ENCODE results near the gene MAGOH. TPM values are rescaled to one million over a fixed set of nuclear protein-coding genes. Genes with fewer than 3 reads are reported as not detected.

MAGOH gene
- total and polyA plus RNA-seq, 9 of the 15 experiments (the other 6 are each of a cell fraction or from before 2014, with no cell fraction given) = 102 to 342 (median 135) TPM

DNA sequence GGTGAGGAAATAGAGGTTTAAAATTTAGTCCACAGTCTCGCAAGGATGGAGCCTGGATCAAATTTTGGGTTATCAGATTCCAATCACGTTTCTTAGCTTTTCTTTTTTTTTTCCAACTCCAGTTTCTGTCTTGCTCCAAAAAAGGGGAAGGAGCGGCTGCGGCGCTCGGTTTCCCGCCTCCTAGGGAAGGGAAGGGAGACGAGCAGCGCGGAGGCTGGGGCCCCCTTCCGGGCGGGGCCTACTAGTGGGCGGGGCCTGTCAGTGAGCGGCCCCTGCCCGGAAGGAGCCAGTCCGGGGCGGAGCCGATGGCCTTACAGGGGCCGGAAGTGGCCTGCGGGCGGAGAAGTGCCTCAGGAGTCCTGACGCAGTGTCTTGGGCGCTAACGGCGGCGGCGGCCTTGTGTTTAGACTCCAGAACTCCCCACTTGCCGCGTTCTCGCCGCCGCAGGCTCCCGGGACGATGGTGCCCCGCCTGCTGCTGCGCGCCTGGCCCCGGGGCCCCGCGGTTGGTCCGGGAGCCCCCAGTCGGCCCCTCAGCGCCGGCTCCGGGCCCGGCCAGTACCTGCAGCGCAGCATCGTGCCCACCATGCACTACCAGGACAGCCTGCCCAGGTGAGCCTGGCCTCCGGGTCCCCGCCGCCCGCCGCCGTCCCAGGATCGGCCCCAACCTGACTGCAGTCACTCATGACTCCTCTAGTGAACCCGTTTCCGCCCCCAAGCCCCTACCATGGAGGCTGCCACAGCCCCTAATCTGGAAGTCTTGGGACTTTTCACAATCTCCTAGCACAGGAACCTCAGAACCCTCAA lies 41.6 kb downstream of the MAGOH start, which contains the start of gene CPT2 (continued):
- 0 out of 2 replicates have a peak, but pooled peaks have one; percentile 77 for TF ChIP-seq RBM14 (IDR thresholded peaks at IDR 0.05; ENCODE audit: borderline replicate concordance, insufficient read depth, low read depth, low read length)
- TF ChIP-seq SMARCA4 (IDR thresholded peaks at IDR 0.05) = peak; percentile 75
- no peak for TF ChIP-seq NR4A1 (CRISPR knock-in tag; IDR thresholded peaks at IDR 0.05)
- TF ChIP-seq NR4A1 (tag; IDR thresholded peaks at IDR 0.05) = no peak
- TF ChIP-seq NBN (IDR thresholded peaks at IDR 0.05; ENCODE audit: low read depth) = peak; percentile 78; the same call in 1 of the 2 replicates
- TF ChIP-seq, protein P1, sequence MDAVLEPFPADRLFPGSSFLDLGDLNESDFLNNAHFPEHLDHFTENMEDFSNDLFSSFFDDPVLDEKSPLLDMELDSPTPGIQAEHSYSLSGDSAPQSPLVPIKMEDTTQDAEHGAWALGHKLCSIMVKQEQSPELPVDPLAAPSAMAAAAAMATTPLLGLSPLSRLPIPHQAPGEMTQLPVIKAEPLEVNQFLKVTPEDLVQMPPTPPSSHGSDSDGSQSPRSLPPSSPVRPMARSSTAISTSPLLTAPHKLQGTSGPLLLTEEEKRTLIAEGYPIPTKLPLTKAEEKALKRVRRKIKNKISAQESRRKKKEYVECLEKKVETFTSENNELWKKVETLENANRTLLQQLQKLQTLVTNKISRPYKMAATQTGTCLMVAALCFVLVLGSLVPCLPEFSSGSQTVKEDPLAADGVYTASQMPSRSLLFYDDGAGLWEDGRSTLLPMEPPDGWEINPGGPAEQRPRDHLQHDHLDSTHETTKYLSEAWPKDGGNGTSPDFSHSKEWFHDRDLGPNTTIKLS (IDR thresholded peaks at IDR 0.05; ENCODE audit: borderline replicate concordance, low read depth) = 0 out of 2 replicates have a peak, but pooled peaks have one; percentile 18
- no peak for TF ChIP-seq ZNF507 (tag; conservative IDR thresholded peaks at IDR 0.05)
- TF ChIP-seq ELF4 (CRISPR knock-in tag; IDR thresholded peaks at IDR 0.05) = 0 out of 2 replicates have a peak, but pooled peaks have one; percentile 76
- TF ChIP-seq ZNF146 (CRISPR knock-in tag; IDR thresholded peaks at IDR 0.05; ENCODE audit: unreplicated experiment) = no peak
- no peak for TF ChIP-seq PTTG1 (tag; IDR thresholded peaks at IDR 0.05; ENCODE audit: low read depth)
- TF ChIP-seq CHD1 (IDR thresholded peaks at IDR 0.05; ENCODE audit: low read length) = peak; percentile 60
- no peak for TF ChIP-seq MCM5 (IDR thresholded peaks at IDR 0.05; ENCODE audit: low read depth)
- TF ChIP-seq, protein P2, sequence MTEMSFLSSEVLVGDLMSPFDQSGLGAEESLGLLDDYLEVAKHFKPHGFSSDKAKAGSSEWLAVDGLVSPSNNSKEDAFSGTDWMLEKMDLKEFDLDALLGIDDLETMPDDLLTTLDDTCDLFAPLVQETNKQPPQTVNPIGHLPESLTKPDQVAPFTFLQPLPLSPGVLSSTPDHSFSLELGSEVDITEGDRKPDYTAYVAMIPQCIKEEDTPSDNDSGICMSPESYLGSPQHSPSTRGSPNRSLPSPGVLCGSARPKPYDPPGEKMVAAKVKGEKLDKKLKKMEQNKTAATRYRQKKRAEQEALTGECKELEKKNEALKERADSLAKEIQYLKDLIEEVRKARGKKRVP (CRISPR knock-in tag; IDR thresholded peaks at IDR 0.05) = no peak
- no peak for TF ChIP-seq FOXK2 (conservative IDR thresholded peaks at IDR 0.05 in 1 of 2, IDR thresholded peaks at IDR 0.05 in 1 of 2; ENCODE audit: low read depth in 2 of 2)
- TF ChIP-seq, protein P3, sequence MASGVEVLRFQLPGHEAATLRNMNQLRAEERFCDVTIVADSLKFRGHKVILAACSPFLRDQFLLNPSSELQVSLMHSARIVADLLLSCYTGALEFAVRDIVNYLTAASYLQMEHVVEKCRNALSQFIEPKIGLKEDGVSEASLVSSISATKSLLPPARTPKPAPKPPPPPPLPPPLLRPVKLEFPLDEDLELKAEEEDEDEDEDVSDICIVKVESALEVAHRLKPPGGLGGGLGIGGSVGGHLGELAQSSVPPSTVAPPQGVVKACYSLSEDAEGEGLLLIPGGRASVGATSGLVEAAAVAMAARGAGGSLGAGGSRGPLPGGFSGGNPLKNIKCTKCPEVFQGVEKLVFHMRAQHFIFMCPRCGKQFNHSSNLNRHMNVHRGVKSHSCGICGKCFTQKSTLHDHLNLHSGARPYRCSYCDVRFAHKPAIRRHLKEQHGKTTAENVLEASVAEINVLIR (CRISPR knock-in tag; IDR thresholded peaks at IDR 0.05) = no peak
- TF ChIP-seq TEAD1 (CRISPR knock-in tag; IDR thresholded peaks at IDR 0.05) = 0 out of 4 replicates have a peak, but pooled peaks of 1 of the 2 experiments have one; percentile 18
- TF ChIP-seq, protein P4, sequence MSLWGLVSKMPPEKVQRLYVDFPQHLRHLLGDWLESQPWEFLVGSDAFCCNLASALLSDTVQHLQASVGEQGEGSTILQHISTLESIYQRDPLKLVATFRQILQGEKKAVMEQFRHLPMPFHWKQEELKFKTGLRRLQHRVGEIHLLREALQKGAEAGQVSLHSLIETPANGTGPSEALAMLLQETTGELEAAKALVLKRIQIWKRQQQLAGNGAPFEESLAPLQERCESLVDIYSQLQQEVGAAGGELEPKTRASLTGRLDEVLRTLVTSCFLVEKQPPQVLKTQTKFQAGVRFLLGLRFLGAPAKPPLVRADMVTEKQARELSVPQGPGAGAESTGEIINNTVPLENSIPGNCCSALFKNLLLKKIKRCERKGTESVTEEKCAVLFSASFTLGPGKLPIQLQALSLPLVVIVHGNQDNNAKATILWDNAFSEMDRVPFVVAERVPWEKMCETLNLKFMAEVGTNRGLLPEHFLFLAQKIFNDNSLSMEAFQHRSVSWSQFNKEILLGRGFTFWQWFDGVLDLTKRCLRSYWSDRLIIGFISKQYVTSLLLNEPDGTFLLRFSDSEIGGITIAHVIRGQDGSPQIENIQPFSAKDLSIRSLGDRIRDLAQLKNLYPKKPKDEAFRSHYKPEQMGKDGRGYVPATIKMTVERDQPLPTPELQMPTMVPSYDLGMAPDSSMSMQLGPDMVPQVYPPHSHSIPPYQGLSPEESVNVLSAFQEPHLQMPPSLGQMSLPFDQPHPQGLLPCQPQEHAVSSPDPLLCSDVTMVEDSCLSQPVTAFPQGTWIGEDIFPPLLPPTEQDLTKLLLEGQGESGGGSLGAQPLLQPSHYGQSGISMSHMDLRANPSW (CRISPR knock-in tag; IDR thresholded peaks at IDR 0.05) = no peak
- TF ChIP-seq FOXA3 (CRISPR knock-in tag; conservative IDR thresholded peaks at IDR 0.05 in 1 of 2, IDR thresholded peaks at IDR 0.05 in 1 of 2) = peak in 1 of 2 experiments; percentile 40; a peak in 1 of 4 replicates
- peak; percentile 41; the same call in 1 of the 2 replicates for TF ChIP-seq HCFC1 (IDR thresholded peaks at IDR 0.05; ENCODE audit: low read depth, low read length)
- TF ChIP-seq MYNN (IDR thresholded peaks at IDR 0.05) = no peak
- TF ChIP-seq MYNN (CRISPR knock-in tag; IDR thresholded peaks at IDR 0.05) = no peak
- TF ChIP-seq BRCA1 (IDR thresholded peaks at IDR 0.05) = no peak
- TF ChIP-seq BRCA1 (CRISPR knock-in tag; IDR thresholded peaks at IDR 0.05) = no peak

Data from K562 (cell line).